Measurements from ENCODE around the gene ITGA1. TPM values are rescaled to one million over a fixed set of nuclear protein-coding genes. Genes with fewer than 3 reads are reported as not detected.
"Not testable (repeated sequence)": the region's sequence is repeated elsewhere in the genome, so short reads cannot be mapped to it uniquely, and the experiment has no call there.

Gene ITGA1
- total RNA-seq, 3 donors from 2014 or later: 26.2 to 49.2 (median 36.6) TPM

- no peak for TF ChIP-seq POLR2A (IDR thresholded peaks at IDR 0.05)
- TF ChIP-seq, protein P1, sequence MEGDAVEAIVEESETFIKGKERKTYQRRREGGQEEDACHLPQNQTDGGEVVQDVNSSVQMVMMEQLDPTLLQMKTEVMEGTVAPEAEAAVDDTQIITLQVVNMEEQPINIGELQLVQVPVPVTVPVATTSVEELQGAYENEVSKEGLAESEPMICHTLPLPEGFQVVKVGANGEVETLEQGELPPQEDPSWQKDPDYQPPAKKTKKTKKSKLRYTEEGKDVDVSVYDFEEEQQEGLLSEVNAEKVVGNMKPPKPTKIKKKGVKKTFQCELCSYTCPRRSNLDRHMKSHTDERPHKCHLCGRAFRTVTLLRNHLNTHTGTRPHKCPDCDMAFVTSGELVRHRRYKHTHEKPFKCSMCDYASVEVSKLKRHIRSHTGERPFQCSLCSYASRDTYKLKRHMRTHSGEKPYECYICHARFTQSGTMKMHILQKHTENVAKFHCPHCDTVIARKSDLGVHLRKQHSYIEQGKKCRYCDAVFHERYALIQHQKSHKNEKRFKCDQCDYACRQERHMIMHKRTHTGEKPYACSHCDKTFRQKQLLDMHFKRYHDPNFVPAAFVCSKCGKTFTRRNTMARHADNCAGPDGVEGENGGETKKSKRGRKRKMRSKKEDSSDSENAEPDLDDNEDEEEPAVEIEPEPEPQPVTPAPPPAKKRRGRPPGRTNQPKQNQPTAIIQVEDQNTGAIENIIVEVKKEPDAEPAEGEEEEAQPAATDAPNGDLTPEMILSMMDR (IDR thresholded peaks at IDR 0.05): no peak
- no peak for TF ChIP-seq POLR2AphosphoS5 (IDR thresholded peaks at IDR 0.05)
- Histone ChIP-seq H3K4me3 (no peak overlapping the region), H3K4me1 (no peaks in the 10 kb centered on the region), H3K36me3 (no peaks in the 10 kb centered on the region), H3K9me3 (no peaks in the 10 kb centered on the region), H3K27ac (no peak overlapping the region), H3K27me3 (no peaks in the 10 kb centered on the region)
- no peak for DNase-seq (ENCODE audit: low spot score in 2 of 2)
- intact Hi-C loops (cut with DNase I; ENCODE audit: low total_unique reads): no loop called here
Observed at GRCh38 chr5:52846182-52846842, 58.6 kb downstream of the ITGA1 start.

- H3K4me3 ChIP-seq; H3K4me1 ChIP-seq; intact Hi-C loops (cut with DNase I; ENCODE audit: low total_unique reads); H3K27me3 ChIP-seq; DNase-seq (ENCODE audit: low spot score in 2 of 2); H3K36me3 ChIP-seq; H3K27ac ChIP-seq; H3K9me3 ChIP-seq: not testable (repeated sequence)
Observed at GRCh38 chr5:52848688-52849087, 61.0 kb downstream of the ITGA1 start.

GRCh38 chr5:52849544-52849943, 61.8 kb downstream of the ITGA1 start:
- DNase-seq (ENCODE audit: low spot score in 2 of 2): no peak
- intact Hi-C loops (cut with DNase I; ENCODE audit: low total_unique reads): no loop called here
- TF ChIP-seq POLR2A (IDR thresholded peaks at IDR 0.05) (no peak), POLR2AphosphoS5 (IDR thresholded peaks at IDR 0.05) (no peak)
- TF ChIP-seq, protein P1 (IDR thresholded peaks at IDR 0.05): no peak

GRCh38 chr5:52853650-52854049, 65.9 kb downstream of the ITGA1 start:
- no peaks in the 10 kb centered on the region for H3K9me3 ChIP-seq
- no peaks in the 10 kb centered on the region for H3K27me3 ChIP-seq
- no peaks in the 10 kb centered on the region for H3K36me3 ChIP-seq
- no peak for DNase-seq (ENCODE audit: low spot score in 2 of 2)
- intact Hi-C loops (cut with DNase I; ENCODE audit: low total_unique reads): no loop called here
- no peaks in the 10 kb centered on the region for H3K4me1 ChIP-seq
- H3K27ac ChIP-seq: no peak overlapping the region
- H3K4me3 ChIP-seq: no peak overlapping the region
- no peak for TF ChIP-seq POLR2A (IDR thresholded peaks at IDR 0.05)
- TF ChIP-seq, protein P1 (IDR thresholded peaks at IDR 0.05): no peak
- no peak for TF ChIP-seq POLR2AphosphoS5 (IDR thresholded peaks at IDR 0.05)

More at GRCh38 chr5:52849544-52849943, 61.8 kb downstream of the ITGA1 start:
- H3K4me1 ChIP-seq: no peaks in the 10 kb centered on the region
- no peak overlapping the region for H3K27ac ChIP-seq
- H3K9me3 ChIP-seq: no peaks in the 10 kb centered on the region
- H3K4me3 ChIP-seq: no peak overlapping the region
- H3K36me3 ChIP-seq: no peaks in the 10 kb centered on the region
- no peaks in the 10 kb centered on the region for H3K27me3 ChIP-seq

DNA sequence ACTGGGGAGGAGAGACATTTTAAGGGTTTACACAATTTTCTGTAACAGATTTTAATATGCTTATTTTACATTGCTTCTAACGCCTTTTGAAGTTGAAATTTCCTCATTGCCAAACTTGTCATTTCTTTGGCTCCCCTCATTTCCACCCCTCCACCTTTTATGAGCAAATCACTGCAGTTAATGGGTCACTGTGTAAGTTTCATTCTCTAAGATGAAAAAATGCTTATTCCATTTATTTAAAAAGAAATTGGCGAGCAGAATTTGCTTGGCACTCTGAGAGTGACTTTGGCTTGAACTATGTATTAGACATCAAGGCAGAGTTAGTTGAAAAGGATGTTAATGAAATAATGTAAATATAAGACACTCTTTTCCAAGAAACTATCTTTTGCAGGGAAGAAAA, 66.6 kb downstream of the ITGA1 start:
- Histone ChIP-seq H3K4me1 (no peaks in the 10 kb centered on the region), H3K9me3 (no peaks in the 10 kb centered on the region), H3K36me3 (no peaks in the 10 kb centered on the region), H3K4me3 (no peak overlapping the region), H3K27ac (no peak overlapping the region), H3K27me3 (no peaks in the 10 kb centered on the region)
- no peak for DNase-seq (ENCODE audit: low spot score in 2 of 2)
- no peak for TF ChIP-seq POLR2AphosphoS5 (IDR thresholded peaks at IDR 0.05)
- TF ChIP-seq, protein P1 (IDR thresholded peaks at IDR 0.05): no peak
- no peak for TF ChIP-seq POLR2A (IDR thresholded peaks at IDR 0.05)
- intact Hi-C loops (cut with DNase I; ENCODE audit: low total_unique reads): no loop called here

All from breast epithelium (tissue), 4 donors.